OCI-M2 (cell line): ENCODE results near the gene PRKRIP1.
"Not testable (repeated sequence)": the region's sequence is repeated elsewhere in the genome, so short reads cannot be mapped to it uniquely, and the experiment has no call there.

ENCODE experiments used
- DNase-seq: peaks from one replicate; lab custom pipeline; 2025; ENCODE audit not compliant: unreplicated experiment; lab: John Stamatoyannopoulos, UW

The PRKRIP1 gene

DNA sequence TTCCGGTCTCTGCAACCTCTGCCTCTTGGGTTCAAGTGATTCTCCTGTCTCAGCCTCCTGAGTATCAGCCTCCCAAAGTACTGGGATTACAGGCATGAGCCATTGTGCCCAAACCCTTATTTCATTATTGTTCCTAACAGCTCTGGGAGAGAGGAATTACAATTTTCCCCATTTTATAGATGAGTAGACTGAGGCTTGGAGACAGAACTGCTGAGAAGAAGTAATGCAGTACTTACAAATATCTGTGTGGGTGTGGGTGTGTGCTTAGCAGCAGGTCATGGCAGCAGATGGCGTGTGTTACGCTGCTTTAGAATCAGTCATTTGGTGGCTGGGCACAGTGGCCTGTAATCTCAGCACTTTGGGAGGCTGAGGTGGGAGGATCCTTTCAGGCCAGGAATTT lies 7.4 kb downstream of the PRKRIP1 start:
- no peak for DNase-seq

DNA sequence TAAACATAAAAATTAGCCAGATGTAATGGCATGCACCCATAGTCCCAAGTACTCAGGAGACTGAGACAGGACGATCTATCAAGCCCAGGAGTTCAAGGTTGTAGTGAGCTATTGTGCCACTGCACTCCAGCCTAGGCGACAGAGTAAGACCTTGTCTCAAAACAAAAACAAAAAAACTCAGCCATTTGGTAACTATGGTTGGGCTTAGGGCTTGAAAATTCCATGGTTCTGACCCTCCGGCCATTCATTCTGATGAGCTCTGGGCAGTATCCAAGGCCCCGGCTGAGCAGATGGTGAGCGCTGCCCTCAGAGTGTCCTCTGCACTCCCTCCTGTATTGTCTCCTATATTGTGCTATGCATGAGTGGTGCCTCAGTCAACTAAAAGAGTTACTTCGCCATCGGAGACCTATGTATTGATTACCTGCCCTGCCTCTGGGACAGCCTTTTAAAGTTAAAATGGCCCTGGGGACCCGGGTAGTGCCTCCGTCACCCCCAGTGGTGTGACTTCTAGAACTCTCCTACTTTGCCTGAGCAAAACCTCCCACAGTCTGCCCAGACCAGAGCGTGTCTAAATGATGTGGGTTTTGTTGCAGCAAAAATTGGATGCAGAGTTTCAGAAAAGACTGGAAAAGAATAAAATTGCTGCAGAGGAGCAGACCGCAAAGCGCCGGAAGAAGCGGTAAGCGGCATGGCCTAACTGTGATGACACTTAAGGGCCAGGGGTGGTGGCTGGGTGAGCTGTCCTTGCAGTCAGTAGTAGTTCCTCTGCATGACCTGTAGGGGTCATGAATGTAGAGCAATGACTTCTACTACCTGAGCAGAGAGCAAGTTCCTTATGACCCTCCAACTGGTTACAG lies 8.1 kb downstream of the PRKRIP1 start:
- DNase-seq: no peak

- not testable (repeated sequence) for DNase-seq
These were observed 8.7 kb downstream of the PRKRIP1 start for GRCh38 chr7:102404862-102405188.

GRCh38 chr7:102407910-102408309 lies 11.7 kb downstream of the PRKRIP1 start:
- no peak for DNase-seq

DNA sequence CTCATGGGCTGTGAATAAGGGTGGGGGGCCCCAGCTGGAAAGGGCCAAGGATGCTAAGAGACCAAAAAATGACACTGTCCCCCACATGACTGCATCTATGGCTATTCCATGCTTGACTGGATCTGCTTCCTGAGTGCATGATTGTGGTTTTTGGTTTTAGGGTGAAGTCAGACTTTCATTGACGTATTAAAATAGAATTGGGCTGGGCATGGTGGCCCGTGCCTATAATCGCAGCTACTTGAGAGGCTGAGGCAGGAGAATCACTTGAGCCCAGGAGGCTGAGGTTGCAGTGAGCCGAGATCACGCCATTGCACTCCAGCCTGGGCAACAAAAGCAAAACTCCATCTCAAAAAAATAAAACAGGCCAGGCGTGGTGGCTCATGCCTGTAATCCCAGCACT lies 12.4 kb downstream of the PRKRIP1 start:
- not testable (repeated sequence) for DNase-seq

DNA sequence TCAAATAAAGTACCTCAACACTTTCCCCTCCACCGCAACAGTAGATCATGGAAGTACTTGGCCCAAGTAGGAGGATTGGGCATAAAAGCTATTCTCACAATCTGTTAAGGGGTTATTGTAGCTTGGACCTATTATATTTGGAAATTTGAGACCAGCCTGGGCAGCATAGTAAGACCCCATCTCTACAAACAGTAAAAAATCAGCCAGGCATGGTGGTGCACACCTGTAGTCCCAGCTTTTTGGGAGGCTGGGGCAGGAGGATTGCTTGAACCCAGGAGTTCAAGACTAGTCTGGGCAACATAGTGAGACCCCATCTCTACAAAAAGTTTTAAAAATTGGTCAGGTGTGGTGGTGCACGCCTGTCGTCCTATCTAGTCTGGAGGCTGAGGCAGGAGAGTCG lies 13.2 kb downstream of the PRKRIP1 start:
- DNase-seq: no peak

DNA sequence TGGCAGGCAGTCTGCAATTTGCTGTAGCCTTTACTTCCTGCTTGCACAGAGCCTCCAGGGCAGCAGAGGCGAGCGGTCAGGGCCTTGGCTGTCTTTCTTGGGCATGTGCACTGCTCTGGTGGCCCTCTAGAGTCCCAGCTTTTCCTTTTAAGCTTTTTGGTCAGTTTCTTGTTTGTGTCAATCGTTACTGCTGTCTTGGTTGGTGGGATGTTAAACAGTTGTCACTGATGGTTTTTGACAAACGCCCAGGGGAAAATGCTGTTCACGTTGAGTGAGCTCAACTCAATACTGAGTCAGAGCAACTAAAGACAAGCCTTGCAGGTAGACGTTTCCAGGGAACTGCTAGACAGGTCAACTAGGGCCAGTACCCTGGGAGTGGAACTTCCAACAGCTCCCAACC lies 14.0 kb downstream of the PRKRIP1 start:
- DNase-seq: no peak

DNA sequence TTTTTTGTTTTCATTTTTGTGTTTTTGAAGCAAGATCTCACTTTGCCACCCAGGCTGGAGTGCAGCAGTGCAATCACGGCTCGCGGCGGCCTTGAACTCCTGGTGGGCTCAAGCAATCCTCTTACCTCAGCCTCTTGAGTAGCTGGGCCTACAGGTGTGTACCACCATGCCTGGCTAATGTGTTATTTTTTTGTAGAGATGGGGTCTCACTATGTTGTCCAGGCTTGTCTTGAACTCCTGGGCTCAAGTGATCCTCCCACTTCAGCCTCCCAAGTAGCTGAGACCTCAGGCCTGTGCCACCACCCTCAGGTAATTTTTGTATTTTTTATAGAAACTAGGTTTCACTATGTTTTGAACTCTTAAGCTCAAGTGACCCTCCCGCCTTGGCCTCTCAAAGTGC lies 14.8 kb downstream of the PRKRIP1 start:
- DNase-seq: no peak

- no peak for DNase-seq
These were observed 16.4 kb downstream of the PRKRIP1 start for GRCh38 chr7:102412548-102412947.

DNA sequence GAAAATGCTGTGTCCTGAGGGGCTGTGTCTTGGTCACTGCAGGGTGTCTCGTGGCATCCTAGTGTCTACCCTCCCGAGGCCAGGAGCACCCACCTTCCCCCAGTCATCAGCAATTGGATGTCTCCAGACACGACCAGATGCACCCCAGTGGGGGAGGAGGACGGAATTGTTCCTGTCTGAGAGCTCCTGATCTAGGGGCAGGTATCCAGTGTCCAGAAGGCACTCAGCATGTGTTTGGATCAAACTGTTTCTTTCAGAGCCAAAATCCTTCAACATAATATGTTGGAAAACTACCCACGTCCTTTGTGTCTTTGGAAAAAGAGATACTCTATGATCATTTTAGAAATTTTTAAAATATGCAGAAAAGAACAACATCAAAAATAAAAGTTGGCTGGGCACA lies 16.9 kb downstream of the PRKRIP1 start:
- no peak for DNase-seq

DNA sequence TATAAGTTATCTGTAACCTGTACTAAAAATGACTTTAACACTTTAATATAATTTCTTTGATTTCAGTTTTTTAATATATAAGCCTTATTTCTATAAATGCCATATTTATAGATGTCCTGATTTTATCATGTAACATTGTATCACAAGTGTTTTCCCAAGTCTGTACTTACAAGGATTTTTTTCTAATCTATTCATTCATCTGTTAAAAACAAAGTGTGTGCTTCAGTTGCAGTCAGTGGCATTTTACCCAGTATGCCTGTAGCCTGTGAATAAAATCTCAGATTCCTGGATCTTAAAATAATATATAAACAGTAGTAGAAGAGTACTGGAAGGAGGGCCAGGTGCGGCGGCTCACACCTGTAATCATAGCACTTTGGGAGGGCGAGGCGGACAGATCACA lies 17.4 kb downstream of the PRKRIP1 start:
- DNase-seq: no peak

- no peak for DNase-seq
These were observed 19.6 kb downstream of the PRKRIP1 start for GRCh38 chr7:102415685-102416225.

DNA sequence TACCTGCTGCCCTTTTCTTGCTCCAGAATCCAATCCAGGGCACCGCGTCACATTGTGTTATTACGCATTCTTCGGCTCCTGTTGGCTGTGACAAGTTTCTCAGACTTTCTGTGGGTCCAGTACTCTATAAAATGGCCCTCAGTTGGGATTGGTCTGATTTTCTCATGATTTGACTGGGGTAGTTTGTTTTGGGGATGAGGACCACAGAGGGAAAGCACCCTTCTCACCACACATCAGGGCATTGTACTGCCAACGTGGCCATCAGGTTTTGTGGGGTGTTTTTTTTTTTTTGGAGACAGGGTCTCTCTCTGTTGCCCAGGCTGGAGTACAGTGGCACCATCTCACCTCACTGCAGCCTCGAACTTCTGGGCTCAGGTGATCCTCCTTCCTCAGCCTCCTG lies 20.2 kb downstream of the PRKRIP1 start:
- DNase-seq: no peak

DNA sequence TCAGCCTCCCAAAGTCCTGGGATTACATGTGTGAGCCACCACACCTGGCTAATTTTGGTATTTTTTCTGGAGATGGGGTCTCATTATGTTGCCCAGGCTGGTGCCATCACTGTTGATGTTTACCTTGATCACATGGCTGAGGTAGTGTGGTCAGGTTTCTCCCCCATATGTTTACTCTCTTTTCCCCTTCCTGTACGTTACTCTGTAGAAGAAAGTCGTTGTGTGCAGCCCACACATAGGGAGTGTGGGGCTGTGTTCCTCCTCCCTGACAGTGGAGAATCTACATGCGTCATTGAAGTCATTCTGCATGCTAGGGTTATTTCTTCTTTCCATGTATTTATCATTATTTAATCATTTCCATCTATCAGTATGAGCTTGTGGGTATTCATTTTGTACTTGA lies 20.9 kb downstream of the PRKRIP1 start:
- no peak for DNase-seq

GRCh38 chr7:102418592-102418991 lies 22.4 kb downstream of the PRKRIP1 start:
- no peak for DNase-seq

DNA sequence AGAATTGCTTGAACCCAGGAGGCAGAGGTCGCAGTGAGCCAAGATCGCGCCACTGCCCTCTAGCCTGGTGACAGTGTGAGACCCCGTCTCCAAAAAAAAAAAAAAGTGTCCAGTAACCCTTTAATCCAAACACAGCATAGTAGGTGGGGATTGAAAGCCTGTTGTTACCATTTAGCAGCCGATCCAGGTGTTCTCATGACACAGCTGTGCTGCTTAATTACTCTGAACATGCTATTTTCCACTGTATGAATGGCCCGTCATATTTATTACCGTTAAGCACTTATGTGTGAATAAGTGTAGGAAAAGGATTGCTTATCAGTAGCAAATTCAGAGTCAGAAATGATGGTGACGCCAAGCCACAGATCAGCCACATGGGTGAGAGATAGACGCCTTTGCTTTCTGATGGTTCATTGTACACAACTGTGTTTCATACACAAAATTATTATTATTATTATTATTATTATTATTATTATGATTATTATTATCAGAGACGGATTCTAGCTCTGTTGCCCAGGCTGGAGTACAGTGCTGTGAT lies 25.6 kb downstream of the PRKRIP1 start:
- no peak for DNase-seq

GRCh38 chr7:102424129-102424551 lies 28.0 kb downstream of the PRKRIP1 start:
- no peak for DNase-seq

GRCh38 chr7:102424787-102425218 lies 28.6 kb downstream of the PRKRIP1 start:
- no peak for DNase-seq

GRCh38 chr7:102425639-102426267 lies 29.6 kb downstream of the PRKRIP1 start:
- no peak for DNase-seq

- no peak for DNase-seq
These were observed 30.3 kb downstream of the PRKRIP1 start for GRCh38 chr7:102426268-102427018.

DNA sequence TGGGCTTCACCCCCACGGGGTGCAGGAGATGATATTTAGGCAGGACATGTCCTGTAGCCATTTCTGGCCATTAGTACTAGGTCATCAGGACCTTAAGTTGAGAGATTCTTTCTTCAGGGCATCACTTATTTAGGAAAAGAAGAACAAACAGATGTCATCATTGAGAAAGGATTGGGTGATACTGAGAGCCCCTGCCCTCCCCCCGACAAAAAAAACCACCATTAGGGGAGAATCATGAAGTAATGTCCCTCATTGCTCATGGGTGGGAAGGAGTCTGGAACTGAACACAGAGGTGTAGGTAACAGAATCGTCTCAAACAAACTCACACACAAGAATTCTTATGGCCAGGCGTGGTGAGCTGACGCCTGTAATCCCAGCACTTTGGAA lies 30.8 kb downstream of the PRKRIP1 start:
- DNase-seq: no peak
